Sciatic nerve (tissue), 2 donors: ENCODE results near the gene IFT27. TPM values are rescaled to one million over a fixed set of nuclear protein-coding genes. Genes with fewer than 3 reads are reported as not detected.
"Not testable (repeated sequence)": the region's sequence is repeated elsewhere in the genome, so short reads cannot be mapped to it uniquely, and the experiment has no call there.

ENCODE experiments used
- ATAC-seq: fragments of 200-7000 bp; cut with Tn5 transposase; one replicate; pipeline ENCODE4 v1.9.1; 2020; ENCODE audit warnings: mild to moderate bottlenecking, moderate library complexity
- DNase-seq: peaks from one replicate; pipeline ENCODE4 v3.0.0-alpha.2; 2020; ENCODE audit warnings: low spot score
- intact Hi-C: fragments of 100-400 bp; cut with DNase I; formaldehyde crosslinking; loops from one replicate; pipeline ENCODE4 v1.14.2; 2022
- total RNA-seq: library from RNA; stranded (reverse); fragmentation: NEBNext Ultra II Directional; extraction: Animal tissue kit (Norgen Biotek cat#: 25700); gene quantifications from one replicate; pipeline ENCODE4 v1.2.1, GENCODE V29; 2021
- donor health status: DM: no; HTN: no; CAD: no.
- donor health status: DM: no; HTN: no; CAD: no.

The IFT27 gene
- total RNA-seq, 1 donor from 2014 or later, result 23.9 TPM

DNA sequence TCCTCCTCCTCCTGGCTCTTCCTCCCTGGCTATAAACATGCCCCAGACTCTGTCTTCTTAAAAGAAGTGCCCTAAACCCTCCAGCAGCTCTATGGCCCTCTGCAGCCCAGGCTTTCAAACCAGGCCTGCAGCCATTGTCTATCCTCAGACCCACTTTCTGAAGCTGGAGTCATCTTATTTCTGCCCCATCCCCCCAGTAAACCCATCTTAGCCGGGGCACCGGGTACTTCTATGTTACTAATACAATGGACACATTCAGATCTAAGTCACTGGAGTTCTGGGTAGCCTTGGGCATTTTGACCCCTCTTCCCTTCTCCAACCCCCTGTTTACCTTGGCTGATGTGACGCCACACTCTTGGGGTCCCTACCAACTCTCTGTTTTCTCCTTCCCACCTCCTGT is 42.6 kb downstream of the IFT27 start:
- intact Hi-C loops, result no loop called here
- DNase-seq (peak; percentile 28), ATAC-seq (no peak)

GRCh38 chr22:36732609-36733008 is 43.3 kb downstream of the IFT27 start:
- ATAC-seq, result no peak
- intact Hi-C loops, result no loop called here
- DNase-seq, result peak; percentile 5

GRCh38 chr22:36731916-36732315 is 44.0 kb downstream of the IFT27 start:
- DNase-seq, result peak; percentile 18
- no peak for ATAC-seq
- intact Hi-C loops, result no loop called here

GRCh38 chr22:36731321-36731720 is 44.6 kb downstream of the IFT27 start:
- intact Hi-C loops, ATAC-seq: not testable (repeated sequence)
- DNase-seq, result peak; percentile 10

- intact Hi-C loops, result no loop called here
- ATAC-seq (no peak), DNase-seq (peak; percentile 37)
These were observed 45.6 kb downstream of the IFT27 start for GRCh38 chr22:36730176-36730858.

DNA sequence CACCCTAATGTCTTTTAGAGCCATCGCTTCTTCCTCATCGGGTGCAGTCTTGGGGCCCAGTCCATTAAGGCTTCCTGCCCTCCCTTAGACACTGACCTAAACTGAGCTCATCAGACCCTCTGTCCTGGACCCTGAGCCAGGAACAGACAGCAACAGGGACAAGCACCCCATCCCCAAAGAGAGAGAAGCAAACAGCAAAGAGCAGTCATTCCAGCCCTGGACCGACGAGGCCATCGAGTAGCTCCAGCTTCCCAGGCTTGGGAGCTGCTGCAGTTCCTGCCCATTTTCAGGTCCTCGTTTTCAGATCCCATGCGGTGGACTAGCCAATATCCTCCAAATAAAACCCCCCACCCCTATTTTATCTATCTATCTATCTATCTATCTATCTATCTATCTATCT is 46.6 kb downstream of the IFT27 start:
- intact Hi-C loops, result no loop called here
- ATAC-seq (no peak), DNase-seq (peak; percentile 31)

DNA sequence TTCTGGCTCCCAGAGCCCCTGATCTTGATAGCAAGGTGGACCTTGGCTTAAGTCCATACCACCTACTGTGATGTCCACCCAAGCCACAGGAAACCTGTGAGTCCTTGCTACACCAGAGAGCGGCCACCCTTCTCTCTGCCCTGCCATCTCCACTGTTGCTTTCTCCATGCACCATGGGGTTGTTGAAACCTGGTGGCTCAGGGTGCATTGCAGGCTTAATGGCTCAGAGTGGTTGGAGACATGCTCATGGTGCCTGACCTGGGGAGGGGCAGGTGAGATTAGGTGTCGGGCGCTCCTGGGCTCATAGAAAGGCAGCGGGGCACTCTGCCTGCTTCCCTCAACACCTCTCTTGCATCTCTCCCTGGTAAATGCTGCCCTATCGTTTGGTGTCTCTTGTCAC is 47.4 kb downstream of the IFT27 start:
- DNase-seq (no peak), ATAC-seq (no peak)
- intact Hi-C loops, result no loop called here

GRCh38 chr22:36727927-36728488 is 47.9 kb downstream of the IFT27 start:
- no peak for DNase-seq
- intact Hi-C loops, result no loop called here
- ATAC-seq, result no peak

DNA sequence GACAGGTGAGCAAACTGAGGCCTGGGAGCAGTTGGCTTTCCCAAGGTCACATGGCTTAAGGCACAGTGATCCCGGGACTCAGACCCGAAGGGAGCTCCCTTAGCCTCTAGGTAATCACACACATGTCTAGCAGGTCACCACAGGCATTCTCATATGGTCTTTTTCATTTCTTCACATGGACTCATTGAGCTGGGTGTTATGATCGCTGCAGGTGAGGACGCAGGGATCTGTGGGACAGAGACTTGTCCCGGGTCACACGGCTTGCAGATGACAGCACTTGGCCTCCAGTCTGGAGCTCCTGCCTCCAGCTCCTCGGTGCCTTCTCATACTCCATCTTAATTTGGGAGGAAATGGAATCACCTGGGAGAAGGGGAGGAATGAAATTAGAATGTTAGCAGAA is 48.8 kb downstream of the IFT27 start:
- no peak for ATAC-seq
- DNase-seq, result no peak
- intact Hi-C loops, result no loop called here

DNA sequence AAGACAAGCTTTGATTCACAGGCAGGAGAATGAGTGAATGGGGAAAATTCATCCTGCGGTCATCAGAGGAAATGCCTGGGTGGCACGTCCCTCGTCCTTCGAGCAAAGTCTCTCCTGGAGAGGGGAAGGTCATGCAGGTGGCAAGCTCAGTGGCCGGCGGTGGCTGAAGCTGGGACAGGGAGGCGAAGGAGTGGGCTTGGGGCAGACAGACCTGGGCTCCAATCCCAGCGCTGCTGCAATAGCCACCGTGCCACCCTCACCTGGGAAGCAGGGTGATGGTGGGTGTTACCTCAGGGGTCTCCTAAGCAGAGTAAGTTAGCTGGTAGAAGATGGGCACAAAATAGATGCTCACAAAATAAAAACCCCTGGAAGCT is 49.9 kb downstream of the IFT27 start:
- no peak for DNase-seq
- intact Hi-C loops, result no loop called here
- ATAC-seq, result no peak

GRCh38 chr22:36725366-36726006 is 50.4 kb downstream of the IFT27 start:
- ATAC-seq, result no peak
- intact Hi-C loops, result no loop called here
- DNase-seq, result no peak

DNA sequence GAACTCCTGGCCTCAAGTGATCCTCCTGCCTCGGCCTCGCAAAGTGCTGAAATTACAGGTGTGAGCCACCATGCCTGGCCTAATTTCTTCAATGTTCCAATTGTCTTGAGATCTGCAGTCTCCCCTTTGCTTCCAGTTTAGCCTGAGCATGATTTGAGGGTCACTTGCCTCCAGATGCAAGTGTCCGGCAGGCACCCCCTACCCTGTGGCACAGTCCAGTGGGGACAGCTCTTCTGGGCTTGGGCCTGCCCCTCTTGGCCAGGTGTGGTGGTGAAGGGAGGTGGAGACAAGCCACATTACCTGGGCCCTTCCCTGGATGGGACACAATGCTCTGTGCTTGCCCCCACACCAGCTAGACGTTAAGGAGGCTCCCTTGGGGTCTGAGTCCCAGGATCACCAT is 51.1 kb downstream of the IFT27 start:
- DNase-seq (no peak), ATAC-seq (no peak)
- intact Hi-C loops, result no loop called here

- intact Hi-C loops, result no loop called here
These were observed 53.9 kb downstream of the IFT27 start for GRCh38 chr22:36722055-36722454.

GRCh38 chr22:36715647-36716046 is 60.3 kb downstream of the IFT27 start:
- ATAC-seq, result no peak
- intact Hi-C loops, result no loop called here
- no peak for DNase-seq

More at GRCh38 chr22:36722055-36722454, 53.9 kb downstream of the IFT27 start:
- DNase-seq (no peak), ATAC-seq (no peak)

- no peak for DNase-seq
- ATAC-seq, result no peak
- intact Hi-C loops, result no loop called here
These were observed 61.8 kb downstream of the IFT27 start for GRCh38 chr22:36714110-36714509.

DNA sequence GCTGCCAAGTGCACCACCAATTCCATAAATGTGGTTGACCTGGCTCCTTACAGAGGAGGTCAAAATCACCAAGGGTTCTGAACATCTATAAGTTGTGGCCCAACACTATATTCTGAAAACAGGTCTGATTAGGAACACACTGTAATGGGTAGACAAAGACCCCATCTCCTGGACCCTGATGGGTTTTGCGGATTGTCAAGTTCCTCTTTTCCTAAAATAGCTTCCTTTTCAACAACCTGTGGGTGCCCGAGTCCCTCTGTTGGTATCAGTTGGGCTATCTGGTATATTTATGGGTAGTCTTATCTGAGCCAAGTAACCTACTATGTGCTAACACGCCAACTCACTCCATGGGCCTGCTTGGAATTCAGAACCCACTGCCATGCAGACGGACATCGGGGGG is 62.5 kb downstream of the IFT27 start:
- ATAC-seq, result no peak
- intact Hi-C loops, result no loop called here
- no peak for DNase-seq

Other genes starting within 250 kb of the IFT27 start
- gene EIF3D, start 247.0 kb downstream of the IFT27 start, total RNA-seq, result 132 TPM
- gene CACNG2, start 72.4 kb downstream of the IFT27 start, total RNA-seq, result not detected
- gene PVALB, start 40.9 kb upstream of the IFT27 start, total RNA-seq, result not detected
- gene NCF4, start 84.9 kb upstream of the IFT27 start, total RNA-seq, result 30.4 TPM
- gene CSF2RB, start 137.5 kb upstream of the IFT27 start, total RNA-seq, result 10.1 TPM
- 20.6 TPM for gene TST, start 243.3 kb upstream of the IFT27 start, total RNA-seq
- 36.4 TPM for gene MPST, start 243.6 kb upstream of the IFT27 start, total RNA-seq